AG10803 (cell line): ENCODE data around the gene RAP2B.

Experiments
- DNase-seq: peaks from one replicate; pipeline ENCODE4 v3.0.0; 2010; ENCODE audit warnings: low read depth
- H3K4me3 ChIP-seq: 2 replicates; pipeline ENCODE4 v1.5.1; 2011; ENCODE audit warnings: mild to moderate bottlenecking, low read length, control low read depth
- CTCF ChIP-seq: conservative IDR thresholded peaks from 2 replicates; pipeline ENCODE4 v1.5.1; 2011; ENCODE audit warnings: mild to moderate bottlenecking, low read length, control low read depth, inconsistent platforms

Gene RAP2B

GRCh38 chr3:153130312-153130977, 31.6 kb upstream of the RAP2B start:
- no peak overlapping the region for H3K4me3 ChIP-seq
- peak; percentile 64 for DNase-seq
- no peak for TF ChIP-seq CTCF

- no peak for DNase-seq
- no peak overlapping the region for H3K4me3 ChIP-seq
- TF ChIP-seq CTCF = no peak
Observed at GRCh38 chr3:153137626-153138025, 24.4 kb upstream of the RAP2B start.

- DNase-seq = peak; percentile 90
- H3K4me3 ChIP-seq = no peak overlapping the region
- TF ChIP-seq CTCF = no peak
Observed at GRCh38 chr3:153138276-153139210, 23.5 kb upstream of the RAP2B start.

GRCh38 chr3:153142961-153143360, 19.1 kb upstream of the RAP2B start:
- no peak overlapping the region for H3K4me3 ChIP-seq
- no peak for TF ChIP-seq CTCF
- no peak for DNase-seq

GRCh38 chr3:153144071-153144470, 18.0 kb upstream of the RAP2B start:
- no peak for TF ChIP-seq CTCF
- peak; percentile 16 for DNase-seq
- H3K4me3 ChIP-seq = no peak overlapping the region

- TF ChIP-seq CTCF = no peak
- H3K4me3 ChIP-seq = no peak overlapping the region
- DNase-seq = peak; percentile 64
Observed at GRCh38 chr3:153144779-153145178, 17.2 kb upstream of the RAP2B start.
